Measurements from ENCODE around the gene RAI1. TPM values are rescaled to one million over a fixed set of nuclear protein-coding genes. Genes with fewer than 3 reads are reported as not detected.

RAI1 gene
- total and polyA plus RNA-seq, 2 of the 8 experiments (the other 6 are each of a cell fraction or from before 2014, with no cell fraction given) = 0.39 to 1.2 TPM

GRCh38 chr17:17832032-17832363, 150.7 kb downstream of the RAI1 start:
- peaks cover 41 to 53% of the 10 kb centered on the region in 2 experiments for H4K20me1 ChIP-seq (replicated peaks in 1 of 2; ENCODE audit: control insufficient read depth in 1 of 2, insufficient read depth in 2 of 2, low read length in 2 of 2)
- H4K91ac ChIP-seq (replicated peaks; ENCODE audit: insufficient read length, low read length) = no peak overlapping the region
- ChIA-PET CTCF (ENCODE audit: partially characterized antibody) (interaction anchor here (0.6 to 3.4 kb wide), 9 partner anchors 9 to 51 kb away, joined by 3 to 14 read pairs (median 4); no protein-coding TSS in a partner anchor), POLR2A (ENCODE audit: partially characterized antibody) (interaction anchor here (0.7 to 18.4 kb wide), 7 partner anchors 9 to 110 kb away, joined by 3 to 532 read pairs (median 4); no protein-coding TSS in a partner anchor)
- FAIRE-seq (no peak), DNase-seq (ENCODE audit: low read depth in 1 of 2, low spot score in 2 of 2) (no peak)
- TF ChIP-seq RAD21 (IDR thresholded peaks at IDR 0.05 in 1 of 2, conservative IDR thresholded peaks at IDR 0.05 in 1 of 2; ENCODE audit: low read depth in 2 of 2, low read length in 2 of 2) = no peak
- peak; percentile 81; the same call in 1 of the 2 replicates for TF ChIP-seq KDM1A (IDR thresholded peaks at IDR 0.05; ENCODE audit: borderline replicate concordance, low read length)
- no peak for TF ChIP-seq CTBP2 (IDR thresholded peaks at IDR 0.05; ENCODE audit: borderline replicate concordance, insufficient read depth, insufficient read length, low read length)
- TF ChIP-seq SP2 (IDR thresholded peaks at IDR 0.05; ENCODE audit: low read length) = no peak
- TF ChIP-seq GABPA (IDR thresholded peaks at IDR 0.05; ENCODE audit: borderline replicate concordance, insufficient read depth, low read length) = no peak
- no peak for TF ChIP-seq POU5F1 (IDR thresholded peaks at IDR 0.05; ENCODE audit: low read depth, low read length)
- TF ChIP-seq TCF12 (IDR thresholded peaks at IDR 0.05; ENCODE audit: low read depth, low read length) = no peak
- no peak overlapping the region for H2AK5ac ChIP-seq (ENCODE audit: low read depth, low read length)
- H3K14ac ChIP-seq (ENCODE audit: insufficient read length) = no peak overlapping the region
- no peak overlapping the region for H3K4me2 ChIP-seq (ENCODE audit: insufficient read depth in 1 of 2, low read depth in 2 of 2, low read length in 2 of 2)
- H3K79me1 ChIP-seq (ENCODE audit: low read depth, low read length) = peaks cover 33% of the 10 kb centered on the region
- H4K8ac ChIP-seq (ENCODE audit: extremely low read depth, insufficient read depth, low read length) = no peak overlapping the region
- no peak overlapping the region for H3K18ac ChIP-seq (ENCODE audit: extremely low read depth, low read length)
- H2AFZ ChIP-seq (ENCODE audit: low read length) = no peak overlapping the region
- 89% methylated on average over 2 of the region's 2 CpGs; no CpG with 5 or more reads in 1 of the 2 experiments for WGBS, 2 experiments (ENCODE audit: extremely low coverage in 1 of 2, insufficient coverage in 1 of 2, insufficient read length in 1 of 2, insufficient replicate concordance in 2 of 2, low coverage in 1 of 2, low lambda C conversion rate in 2 of 2, missing lambda C conversion rate in 1 of 2)
- H3K4ac ChIP-seq (replicated peaks; ENCODE audit: insufficient read length, low read depth, low read length) = no peak overlapping the region
- no peak overlapping the region for H2BK12ac ChIP-seq (ENCODE audit: low read depth, low read length)
- H3K56ac ChIP-seq (replicated peaks; ENCODE audit: insufficient read length, low read depth, low read length) = no peak overlapping the region
- H3K23me2 ChIP-seq (ENCODE audit: low read depth, low read length) = peaks cover 5% of the 10 kb centered on the region; the same call in 1 of the 2 replicates
- no peak overlapping the region for H2BK120ac ChIP-seq (replicated peaks; ENCODE audit: low read depth, low read length)
- no peak overlapping the region for H3K27ac ChIP-seq (ENCODE audit: low read depth, low read length)
- H2BK5ac ChIP-seq (ENCODE audit: low read depth, low read length) = no peak overlapping the region
- H3K4me1 ChIP-seq (replicated peaks in 1 of 4; ENCODE audit: control insufficient read depth in 3 of 4, insufficient read depth in 4 of 4, low read length in 3 of 4) = peaks cover 0 to 14% (median 9%) of the 10 kb centered on the region in 4 experiments; a peak in 6 of 7 replicates
- no peak overlapping the region for H2BK20ac ChIP-seq (ENCODE audit: low read length)
- H3K23ac ChIP-seq (ENCODE audit: insufficient read length) = no peak overlapping the region
- no peaks in the 10 kb centered on the region for H3K9me3 ChIP-seq (ENCODE audit: insufficient read depth in 2 of 2, low read depth in 1 of 2, low read length in 1 of 2)
- peaks cover 0 to 13% (median 2%) of the 10 kb centered on the region in 4 experiments; a peak in 5 of 8 replicates for H3K36me3 ChIP-seq (ENCODE audit: control insufficient read depth in 2 of 4, insufficient read depth in 4 of 4, low read length in 3 of 4)
- H2BK15ac ChIP-seq (ENCODE audit: low read length) = no peak overlapping the region
- H3K27me3 ChIP-seq (replicated peaks in 1 of 4; ENCODE audit: control insufficient read depth in 3 of 4, extremely low read depth in 1 of 4, insufficient read depth in 3 of 4, low read length in 3 of 4) = no peaks in the 10 kb centered on the region
- H3K79me2 ChIP-seq (ENCODE audit: control insufficient read depth in 1 of 2, insufficient read depth in 2 of 2, low read length in 2 of 2) = peaks cover 42 to 84% of the 10 kb centered on the region in 2 experiments
- no peak overlapping the region for H3K9ac ChIP-seq (replicated peaks in 1 of 4; ENCODE audit: extremely low read depth in 1 of 4, low read depth in 3 of 4, low read length in 3 of 4)
- no peak overlapping the region for H3K4me3 ChIP-seq (ENCODE audit: extremely low read depth in 1 of 4, insufficient read depth in 2 of 4, low read depth in 3 of 4, low read length in 4 of 4)
- H4K5ac ChIP-seq (ENCODE audit: insufficient read length, low read depth, low read length) = no peak overlapping the region

Data from H1 (cell line).